Colon (tissue), 2 donors: Measurements from ENCODE around the gene HDAC10.

Experiments
- FAIRE-seq: peaks from 2 replicates; lab custom pipeline; 2012; peaks lifted over from hg19 to GRCh38; lab: Jason Lieb, UNC
- donor health status: control.
- donor health status: control.

Gene HDAC10

DNA sequence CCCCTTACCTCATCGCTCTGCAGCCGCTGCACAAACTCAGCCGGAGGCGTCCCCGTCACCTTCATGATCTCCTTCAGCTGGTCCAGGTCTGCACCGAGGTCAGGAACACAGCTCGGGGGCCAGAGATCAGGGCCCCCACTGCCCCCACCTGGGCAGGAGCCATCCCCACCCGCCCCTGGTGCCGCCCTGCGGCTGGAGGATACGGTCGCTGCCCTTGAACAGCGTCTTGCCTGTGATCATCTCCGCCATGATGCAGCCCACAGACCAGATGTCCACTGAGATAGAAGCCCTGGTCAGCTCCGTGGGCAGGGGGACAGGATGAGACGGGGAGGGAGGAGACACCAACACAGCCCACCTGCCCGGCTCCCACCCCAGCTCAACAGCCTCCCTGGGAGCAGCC, 4.5 kb upstream of the HDAC10 start:
- FAIRE-seq, result no peak

GRCh38 chr22:50255099-50255498, 4.0 kb upstream of the HDAC10 start:
- FAIRE-seq, result no peak

DNA sequence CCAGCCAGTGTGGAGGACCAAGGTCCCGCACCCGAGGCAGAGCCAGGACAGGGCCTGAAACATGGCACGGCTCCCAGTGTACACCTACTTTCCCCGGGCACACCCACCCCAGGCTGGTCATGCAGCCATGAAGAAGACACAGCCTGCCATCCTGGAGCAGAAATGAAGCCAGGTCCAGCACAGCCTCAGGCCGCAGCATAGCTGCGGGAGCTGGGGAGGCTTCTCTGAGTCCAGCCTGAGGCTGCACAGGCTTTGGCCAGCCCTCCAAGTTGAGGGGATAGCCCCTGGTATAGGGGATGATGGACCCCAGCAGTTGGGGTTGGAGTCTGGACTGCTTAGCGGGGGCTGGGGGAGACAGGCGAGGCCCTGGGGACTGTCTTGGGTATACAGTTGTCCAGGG, 2.9 kb upstream of the HDAC10 start:
- no peak for FAIRE-seq

DNA sequence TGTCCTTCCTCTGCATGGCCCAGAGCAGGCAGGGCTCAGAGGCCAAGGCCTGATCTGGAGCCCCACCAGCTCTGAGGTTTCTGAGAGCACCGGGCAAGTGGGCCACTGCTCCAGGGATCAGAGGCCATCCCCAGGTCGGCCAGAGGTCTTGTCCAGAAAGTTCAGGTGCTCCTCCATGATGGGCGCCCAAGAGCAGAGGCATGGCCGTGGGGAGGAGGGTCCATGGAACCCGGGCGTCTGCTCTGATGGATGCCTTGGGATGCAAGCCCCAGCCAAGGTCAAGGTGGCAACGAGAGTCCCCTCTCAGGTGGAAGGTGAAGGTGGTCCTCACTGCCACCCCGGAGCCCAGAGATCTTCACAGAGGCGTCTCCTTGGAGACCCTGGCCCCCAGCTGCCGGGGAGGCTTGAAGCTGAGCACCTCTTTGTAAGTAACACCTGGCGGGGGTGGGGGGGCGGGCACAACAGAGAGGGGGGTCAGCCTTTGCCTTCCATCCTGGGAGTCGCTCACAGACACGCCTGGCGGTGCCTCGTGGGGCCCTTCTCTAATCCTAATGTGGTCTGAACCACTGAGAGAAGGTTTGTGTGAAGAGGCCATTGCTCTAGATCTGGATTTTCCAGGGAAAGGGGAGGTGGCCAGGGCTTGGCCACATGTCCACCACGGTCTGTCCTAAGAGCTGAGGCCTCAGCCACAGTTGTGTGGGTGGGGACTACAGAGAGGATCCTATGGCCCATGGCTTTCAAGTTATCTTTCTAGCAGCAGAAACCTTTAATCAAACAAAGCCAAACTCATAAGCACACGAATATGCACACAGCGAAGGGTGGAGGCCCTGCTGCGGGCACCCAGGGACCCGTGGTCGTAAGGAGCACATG, 2.2 kb upstream of the HDAC10 start:
- no peak for FAIRE-seq

DNA sequence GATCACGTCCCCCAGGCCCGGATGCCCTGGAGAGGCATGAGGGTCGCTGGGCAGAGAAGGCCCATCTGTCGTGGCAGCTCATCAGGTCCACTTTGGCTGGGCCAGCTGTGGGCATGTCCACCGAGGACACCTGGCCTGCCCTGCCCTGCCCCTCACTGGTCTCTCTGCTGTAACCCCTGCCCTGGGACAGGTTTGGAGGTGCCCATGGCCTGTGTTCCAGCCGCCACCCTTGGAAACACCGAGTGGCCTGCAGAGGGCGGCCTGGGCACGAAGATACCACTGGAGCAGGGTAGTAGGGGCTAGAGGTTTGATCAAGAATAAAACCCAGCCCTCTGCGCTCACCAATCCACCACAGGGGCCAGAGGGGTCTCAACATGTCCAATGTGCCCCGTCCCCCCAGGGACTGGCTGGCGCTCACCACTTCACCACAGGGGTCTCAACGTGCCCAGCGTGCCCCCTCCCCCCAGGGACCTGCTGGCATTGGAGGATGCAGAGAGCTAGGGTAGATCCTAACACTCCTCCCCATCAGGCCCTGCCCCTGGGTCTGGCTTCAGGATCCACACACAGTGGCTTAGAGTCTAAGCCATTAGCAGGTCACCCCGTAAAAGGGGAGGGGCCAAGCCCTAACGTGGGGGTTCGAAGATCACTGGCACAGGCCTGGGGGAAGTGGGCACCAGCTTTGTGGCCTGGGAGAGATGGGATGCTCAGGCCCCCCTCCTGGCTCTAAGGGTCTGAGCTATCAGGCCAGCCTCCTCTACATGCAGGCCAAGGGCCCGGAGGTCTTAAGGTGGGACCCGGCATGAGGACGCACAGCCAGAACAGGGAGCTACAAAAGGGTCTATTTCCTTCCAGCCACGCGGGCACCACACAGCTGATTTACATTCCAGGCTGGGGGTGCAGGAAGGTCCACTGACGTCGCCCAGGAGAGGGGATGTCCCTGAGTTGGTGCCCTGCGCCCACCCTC, 1.3 kb upstream of the HDAC10 start:
- FAIRE-seq, result no peak

DNA sequence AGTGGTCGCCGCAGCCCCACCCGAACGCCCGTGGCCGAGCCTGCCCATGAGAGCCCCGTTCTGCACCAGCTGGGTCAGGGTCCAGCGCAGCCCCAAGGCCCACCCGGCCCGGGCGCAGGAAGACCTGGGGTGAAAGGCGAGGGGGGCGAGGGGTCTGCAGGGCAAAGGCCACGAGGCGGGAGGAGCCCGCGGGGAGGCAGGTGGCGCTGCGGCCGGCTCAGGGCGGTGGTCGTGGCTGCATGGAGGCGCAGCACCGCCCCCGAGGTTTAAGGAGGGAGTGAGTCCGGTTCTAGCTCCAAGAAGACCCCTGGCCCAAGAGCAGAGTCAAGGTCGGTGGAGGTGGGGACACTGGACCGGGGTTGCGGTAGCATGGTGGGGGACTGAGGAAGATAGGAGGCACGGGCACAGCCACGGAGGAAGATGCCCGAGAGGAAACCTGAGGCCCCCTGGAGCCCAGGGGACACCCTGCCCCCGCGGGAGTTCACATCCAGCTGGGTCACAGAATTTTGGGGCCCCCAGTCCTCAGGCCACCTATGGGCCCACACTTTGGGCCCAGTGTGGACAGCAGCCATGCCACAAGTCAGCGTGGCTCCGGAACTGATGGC, 514 bp upstream of the HDAC10 start:
- no peak for FAIRE-seq

GRCh38 chr22:50250249-50250554, 863 bp downstream of the HDAC10 start:
- FAIRE-seq, result no peak

DNA sequence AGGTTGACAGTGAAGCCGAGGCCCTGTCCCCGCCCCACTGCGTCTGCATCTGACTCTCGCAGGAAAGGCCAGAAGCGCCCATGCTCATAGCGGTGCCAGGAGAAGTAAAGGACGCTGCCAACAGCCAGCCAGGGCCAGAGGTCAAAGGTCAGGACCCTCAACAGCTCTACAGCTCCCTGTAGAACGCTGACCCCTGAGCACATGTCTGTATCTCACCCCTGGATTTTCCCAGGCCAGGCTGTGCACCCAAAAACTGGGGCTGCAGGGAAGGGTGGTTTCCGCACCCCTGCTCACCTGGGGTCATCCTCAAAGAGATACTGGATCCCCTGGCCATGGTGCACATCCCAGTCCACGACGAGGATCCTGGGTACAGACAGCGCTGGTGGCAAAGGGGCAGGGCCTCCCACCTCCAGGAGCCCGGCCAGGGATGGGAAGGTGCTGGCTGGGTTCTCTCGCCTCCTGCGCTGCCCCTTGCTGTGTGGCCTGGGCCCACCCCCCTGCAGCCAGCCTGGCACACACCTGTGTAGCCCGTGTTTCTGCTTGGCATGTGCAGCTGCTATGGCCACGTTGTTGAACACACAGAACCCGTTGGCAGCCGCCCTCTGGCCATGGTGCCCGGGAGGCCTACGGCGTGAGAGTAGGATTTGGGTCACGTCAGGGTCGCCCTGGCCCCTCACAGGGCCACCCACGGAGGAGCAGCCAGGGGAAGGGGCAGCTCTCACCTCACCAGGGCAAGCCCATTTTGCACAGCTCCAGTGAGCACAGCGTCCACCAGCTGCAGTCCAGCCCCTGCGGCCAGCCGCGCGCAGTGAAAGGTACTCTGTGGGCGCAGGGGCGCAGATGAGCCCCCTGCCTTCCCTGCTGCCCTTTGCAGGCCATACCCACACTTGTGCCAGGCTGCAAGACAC, 1.5 kb downstream of the HDAC10 start:
- FAIRE-seq, result no peak

DNA sequence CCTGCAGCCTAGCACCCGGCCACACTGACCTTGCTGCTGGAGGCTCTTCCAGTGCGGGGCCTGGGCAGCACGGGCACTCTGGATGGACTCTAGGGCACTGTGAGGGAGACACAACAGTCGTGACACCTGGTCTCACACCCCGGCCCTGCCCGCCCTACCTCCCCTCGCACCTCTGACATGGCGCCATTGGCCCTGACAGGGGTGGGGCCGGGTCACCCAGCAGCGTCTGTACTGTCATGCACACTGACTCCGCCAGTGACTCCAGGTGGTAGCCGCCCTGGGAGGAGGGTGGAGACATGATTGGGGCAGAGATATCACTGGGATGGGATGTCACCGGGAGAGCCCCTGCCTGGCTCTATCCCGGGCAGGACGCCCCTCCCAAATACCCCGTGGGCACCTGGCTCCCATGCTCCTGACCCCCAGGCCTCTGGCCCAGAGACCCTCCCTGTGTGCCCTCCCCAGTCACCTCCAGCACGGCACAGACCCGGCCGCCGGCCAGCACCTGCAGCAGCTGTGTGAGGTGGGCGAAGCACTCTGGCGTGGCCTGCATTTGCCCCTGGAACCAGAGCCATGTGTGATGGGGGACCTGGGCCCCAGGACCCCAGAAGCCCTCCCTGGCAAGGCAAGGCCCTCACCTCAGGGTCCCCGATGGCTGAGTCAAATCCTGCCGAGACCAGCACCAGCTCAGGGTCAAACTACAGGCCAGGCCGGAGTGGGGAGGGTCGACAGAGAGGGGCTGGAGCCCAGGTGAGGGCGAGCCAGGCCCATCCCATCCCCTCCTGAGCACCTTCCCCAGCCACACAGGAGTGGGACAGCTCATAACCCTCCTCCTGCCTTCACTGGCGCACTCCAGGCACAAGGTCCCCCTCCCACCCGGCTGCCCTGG, 2.6 kb downstream of the HDAC10 start:
- FAIRE-seq, result no peak

DNA sequence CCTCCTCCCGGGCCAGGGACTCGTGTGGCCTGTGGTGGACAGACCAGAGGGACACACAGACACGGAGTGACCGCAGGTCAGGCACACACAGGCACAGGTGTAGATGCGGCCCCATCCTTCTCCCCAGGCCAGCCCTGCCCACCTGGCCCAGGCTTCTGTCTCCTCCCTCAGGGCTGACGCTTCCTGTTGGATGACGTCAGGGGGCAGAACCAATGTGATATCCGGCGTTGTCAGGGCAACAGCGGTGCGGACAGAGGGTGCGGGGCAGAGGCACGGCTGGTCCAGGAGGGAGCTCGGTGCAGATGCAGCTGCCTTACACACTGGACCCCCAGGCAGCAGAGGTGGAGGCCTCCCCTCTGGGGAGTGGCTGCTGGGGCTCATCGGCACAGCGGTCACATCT, 3.3 kb downstream of the HDAC10 start:
- FAIRE-seq, result no peak

GRCh38 chr22:50246242-50247175, 4.6 kb downstream of the HDAC10 start:
- FAIRE-seq, result no peak

DNA sequence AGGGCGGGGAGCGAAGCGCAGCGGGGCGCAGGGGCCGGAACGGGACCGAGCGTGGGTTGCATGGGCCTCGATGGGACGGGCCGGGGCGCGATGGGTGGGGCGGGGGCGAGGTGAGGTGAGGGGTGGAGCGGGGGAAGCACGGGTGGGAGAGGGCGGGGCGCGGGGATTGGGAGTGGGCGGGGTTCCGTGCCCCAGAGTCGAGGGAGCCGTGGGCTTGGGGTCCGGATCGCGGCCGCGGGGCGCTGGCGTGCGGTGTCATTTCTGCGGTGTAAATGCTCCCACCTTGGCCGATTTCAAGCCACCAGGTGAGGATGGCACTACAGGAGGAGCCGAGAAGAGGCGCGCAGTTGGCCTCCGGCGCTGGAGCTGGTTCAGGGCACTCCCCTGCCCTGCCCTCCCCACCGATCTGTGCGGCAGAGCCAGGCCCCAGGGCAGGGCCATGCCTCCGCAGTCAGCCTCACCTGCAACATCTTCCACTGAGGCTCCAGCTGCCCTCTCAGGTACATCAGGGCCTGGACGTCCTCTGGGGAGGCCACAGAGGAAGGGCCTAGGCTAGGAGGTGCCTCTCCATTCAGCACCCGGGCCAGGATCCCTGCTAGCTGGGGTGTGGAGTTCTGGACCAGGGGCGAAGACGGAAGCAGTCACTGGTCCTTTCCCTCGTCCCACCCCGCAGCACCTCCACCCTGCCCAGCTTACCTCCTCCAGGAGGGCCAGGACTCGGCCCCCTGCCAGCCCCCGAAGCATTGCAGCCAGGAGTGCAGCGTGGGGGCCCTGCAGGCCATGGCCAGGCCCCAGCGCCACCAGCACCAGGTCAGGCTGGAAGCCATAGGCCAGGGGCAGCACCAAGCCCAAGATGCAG, 5.6 kb downstream of the HDAC10 start:
- FAIRE-seq, result no peak

- no peak for FAIRE-seq
Observed at GRCh38 chr22:50244420-50245213, 6.4 kb downstream of the HDAC10 start, which contains the start of gene TUBGCP6. TUBGCP6 (minus strand) TSS chr22:50245023; CDS start chr22:50244459, 564 bp downstream.

DNA sequence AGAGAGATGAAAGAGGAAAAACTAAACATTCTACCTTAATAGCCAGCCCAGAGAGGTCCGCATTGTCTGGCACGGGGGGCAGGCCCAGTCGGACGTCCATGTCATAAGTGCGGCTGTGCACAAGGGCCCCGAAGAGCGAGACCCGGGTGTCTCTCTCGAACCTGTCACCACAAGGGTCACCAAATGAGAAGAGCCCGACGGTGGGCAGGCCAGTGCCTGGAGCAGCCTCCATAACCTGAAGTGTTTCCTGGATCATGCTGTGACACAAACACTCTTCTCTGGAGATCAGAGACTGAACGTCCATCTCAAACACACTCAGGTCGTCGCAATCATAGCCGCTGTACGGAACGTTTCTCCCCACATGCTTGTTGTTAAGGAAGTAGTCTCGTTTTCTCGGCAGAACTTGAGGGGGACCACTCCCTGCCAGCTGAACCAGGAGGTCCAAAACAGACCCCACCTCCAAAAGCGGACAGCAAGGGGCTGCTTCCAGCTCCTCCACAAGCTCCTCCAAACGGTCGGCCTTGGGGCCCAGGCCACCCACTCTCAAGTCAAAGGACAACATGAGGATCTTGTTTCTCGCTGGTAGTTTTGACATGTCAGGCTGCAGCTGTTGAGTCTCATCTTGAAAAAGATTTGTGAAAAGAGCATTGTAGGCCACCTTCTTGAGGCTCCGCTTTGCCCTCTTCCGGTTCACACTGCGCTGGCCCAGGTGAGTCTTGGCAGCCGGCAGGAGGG, 7.2 kb downstream of the HDAC10 start:
- no peak for FAIRE-seq

GRCh38 chr22:50242406-50242949, 8.6 kb downstream of the HDAC10 start:
- no peak for FAIRE-seq

DNA sequence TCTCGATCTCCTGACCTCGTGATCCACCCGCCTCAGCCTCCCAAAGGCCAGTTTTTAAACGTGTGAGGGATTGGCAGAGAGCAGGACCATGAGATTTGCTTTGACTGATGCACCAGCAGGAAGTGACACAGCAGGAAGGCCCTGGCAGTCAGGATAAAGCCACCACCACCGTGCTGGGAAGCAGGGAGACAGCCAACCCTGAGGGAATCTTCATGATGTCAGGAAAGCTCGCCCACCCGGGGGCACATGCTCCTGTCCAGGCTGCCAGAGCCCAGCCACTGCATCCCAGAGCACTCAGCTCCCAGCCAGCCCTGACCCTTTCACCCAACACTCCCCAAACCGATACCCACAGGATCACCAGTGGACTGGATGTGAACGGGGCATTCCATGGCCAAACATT, 12.3 kb downstream of the HDAC10 start:
- FAIRE-seq, result no peak
